Measurements from ENCODE around the gene ACTBL2.
"Not testable (repeated sequence)": the region's sequence is repeated elsewhere in the genome, so short reads cannot be mapped to it uniquely, and the experiment has no call there.

Gene ACTBL2

DNA sequence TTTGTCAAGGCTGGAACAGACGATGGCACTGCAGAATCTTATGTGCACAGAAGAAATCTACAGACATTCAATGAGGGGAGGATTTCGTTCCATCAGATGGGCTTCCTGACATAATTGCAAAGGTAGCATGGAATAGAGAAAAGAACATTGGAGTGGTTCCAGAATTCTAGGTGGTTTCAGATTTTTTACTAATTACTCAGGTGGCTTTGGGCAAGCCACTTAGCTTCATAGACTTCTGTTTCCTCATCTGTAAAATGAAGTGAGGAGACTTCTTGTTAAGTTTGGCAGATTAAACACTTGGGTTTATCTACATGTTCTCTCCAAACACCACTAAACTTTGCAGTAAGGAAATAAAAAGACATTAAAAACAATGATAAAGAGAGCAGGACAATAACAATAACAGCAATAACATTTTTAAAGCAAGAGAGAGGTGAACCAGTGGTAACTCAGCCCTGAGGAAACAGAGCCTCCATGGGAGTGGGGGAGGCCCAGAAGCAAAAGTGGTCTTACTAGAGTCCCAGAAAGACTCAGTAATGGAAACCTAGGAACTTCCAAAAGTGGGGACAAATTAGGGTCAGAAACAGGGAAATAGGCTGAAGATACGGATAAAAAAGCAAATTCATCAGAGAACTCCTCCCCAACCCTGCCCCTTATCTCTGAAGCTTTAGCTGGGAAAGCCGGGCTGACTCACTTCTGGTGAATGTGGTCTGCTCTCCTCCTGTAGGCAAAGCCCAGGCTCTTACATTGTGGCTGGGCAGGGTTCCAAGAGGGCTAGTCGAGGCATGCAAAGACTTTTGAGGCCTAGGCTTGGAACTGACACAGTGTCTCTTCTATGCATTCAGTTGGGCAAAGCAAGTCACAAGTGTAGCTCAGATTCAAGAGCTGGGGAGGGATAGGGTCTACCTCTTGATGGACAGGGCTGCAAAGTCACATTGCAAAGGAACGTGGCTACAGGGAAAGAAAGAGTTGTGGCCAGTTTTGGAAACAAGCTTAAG is 11.8 kb upstream of the ACTBL2 start:
- peak; percentile 91 for DNase-seq

- no peak for DNase-seq
Observed at GRCh38 chr5:57493034-57493433, 10.4 kb upstream of the ACTBL2 start.

DNA sequence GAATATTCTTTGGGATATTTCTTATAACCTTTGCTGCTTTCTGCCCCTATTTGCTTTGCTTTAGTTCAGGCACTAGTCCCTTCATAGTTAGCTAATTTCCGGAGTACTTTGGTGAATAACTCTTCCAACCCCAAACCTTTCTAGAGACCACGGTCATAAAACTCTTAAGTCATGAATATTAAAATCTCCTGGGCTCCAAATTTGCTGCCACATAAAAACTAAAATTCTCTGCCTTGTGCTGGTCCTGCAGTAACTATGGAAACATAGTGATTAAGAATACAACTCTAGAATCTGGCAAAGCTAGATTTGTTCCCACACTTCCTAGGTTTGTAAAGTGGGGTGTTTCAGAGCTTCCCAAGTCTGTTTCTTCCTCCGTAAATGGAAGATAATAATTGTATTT is 10.0 kb upstream of the ACTBL2 start:
- DNase-seq = no peak

- DNase-seq = no peak
Observed at GRCh38 chr5:57491369-57491965, 8.9 kb upstream of the ACTBL2 start.

DNA sequence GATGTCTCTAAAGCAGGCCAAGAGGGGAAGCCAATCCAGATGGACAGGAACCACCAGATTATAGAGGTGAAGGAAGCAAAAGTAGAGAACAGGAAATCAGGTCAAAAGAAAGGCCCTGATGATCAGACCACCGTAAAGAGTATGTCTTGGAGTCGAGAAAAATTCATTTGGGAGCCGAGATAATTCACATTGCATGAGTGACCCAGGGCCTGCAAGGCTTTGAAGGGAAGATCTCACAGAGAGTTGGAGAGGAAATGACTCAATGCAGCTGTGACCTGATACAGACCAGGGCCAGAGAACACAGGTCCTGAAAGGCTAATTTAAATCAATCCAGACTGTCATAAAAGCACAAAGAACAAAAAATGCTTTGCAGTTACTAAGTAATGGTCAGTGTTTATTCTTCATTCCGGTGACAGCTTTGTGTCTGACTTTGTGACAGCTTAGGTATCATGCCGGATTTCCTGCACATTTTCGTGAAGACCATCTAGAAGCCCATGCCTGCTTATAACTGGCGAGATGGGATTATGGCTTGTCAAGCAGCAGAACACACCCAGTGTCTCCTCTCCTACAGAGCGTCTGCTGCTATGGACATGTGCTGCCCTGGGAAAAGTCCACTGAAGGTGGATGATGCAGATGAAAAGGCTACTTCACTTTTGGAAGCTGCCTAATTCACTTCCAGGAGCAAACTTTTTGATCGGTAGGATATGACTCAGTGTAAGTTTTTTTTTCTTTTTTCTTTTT is 5.8 kb upstream of the ACTBL2 start:
- peak; percentile 37 for DNase-seq

- DNase-seq = no peak
Observed at GRCh38 chr5:57486027-57486602, 3.5 kb upstream of the ACTBL2 start.

DNA sequence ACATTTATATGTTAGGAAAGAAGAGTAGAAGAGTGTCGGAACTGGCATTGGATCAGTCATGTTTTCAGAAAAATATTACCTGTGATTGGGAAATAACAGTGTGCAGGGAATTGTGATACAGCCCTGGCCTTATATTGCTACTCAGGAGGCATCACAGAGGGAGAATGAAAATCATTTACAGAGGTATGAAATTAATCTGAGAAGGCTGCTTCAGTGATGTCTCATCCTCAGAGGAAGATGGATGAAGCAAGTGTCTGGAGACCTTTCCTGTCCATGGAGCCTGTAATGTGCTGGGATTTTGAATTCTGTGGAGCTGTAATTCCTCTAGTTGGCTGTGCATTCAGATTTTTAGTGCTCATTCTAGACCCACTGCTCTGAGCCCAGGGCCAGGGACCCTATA is 3.8 kb downstream of the ACTBL2 start:
- no peak for DNase-seq

DNA sequence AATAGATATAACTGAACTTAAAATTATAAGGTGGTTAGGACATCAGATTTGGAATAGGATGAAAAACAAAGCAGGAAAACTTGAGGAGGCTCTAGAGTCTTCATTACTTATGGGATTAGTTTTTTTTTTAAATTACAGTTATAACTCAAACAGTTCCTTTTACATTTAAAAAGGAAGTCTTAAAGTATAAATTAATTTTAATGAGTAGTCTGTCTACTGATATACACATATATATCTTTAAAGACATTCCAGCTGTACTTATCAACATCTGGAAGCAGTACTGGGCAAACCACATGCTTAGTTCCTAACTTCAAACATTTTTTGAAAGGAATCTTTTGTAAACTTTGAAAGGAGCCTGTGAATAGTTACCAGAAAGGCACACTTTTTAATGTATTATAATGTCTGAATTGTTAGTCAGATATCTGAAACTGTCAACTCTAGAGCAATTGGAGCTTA is 6.0 kb downstream of the ACTBL2 start:
- no peak for DNase-seq

DNA sequence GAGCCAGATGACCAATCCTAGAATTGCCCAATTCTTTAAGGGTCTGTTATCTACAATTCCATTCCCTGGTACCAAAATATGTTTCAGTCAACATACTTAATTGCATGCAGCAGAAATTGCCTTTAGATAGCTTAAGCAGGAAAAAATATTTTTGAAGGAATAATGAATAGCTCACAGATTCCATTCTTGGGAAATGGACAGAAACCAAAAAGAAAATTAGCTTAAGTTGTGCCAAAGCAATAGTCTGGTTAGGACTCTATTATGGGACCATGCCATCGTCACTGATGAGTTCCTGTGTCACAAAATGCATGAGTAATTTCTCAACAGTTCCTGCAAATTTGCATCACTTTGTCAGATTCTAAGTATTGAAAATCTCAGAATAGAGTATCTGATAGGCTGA is 12.3 kb downstream of the ACTBL2 start:
- no peak for DNase-seq

GRCh38 chr5:57468481-57469163 is 14.0 kb downstream of the ACTBL2 start:
- DNase-seq = peak; percentile 9

DNA sequence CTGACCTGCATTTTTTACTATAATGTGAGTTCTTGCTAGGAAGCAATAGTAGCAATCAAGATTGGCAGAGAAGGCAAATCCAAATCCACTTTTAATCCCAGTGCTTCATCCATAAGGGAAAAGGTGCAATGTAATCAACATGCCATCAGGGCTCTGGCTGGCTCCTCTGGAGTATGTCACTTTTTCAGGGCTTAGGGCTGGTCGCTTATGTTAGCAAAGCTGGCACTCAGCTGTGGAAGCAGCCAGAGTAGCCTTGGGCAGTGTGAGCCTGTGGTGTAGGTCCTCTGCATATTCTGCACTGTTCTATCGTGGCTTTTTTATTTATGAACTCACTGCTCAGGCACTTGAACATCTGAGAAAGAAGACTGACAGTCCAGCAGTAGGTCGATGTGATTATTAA is 16.1 kb downstream of the ACTBL2 start:
- no peak for DNase-seq

DNA sequence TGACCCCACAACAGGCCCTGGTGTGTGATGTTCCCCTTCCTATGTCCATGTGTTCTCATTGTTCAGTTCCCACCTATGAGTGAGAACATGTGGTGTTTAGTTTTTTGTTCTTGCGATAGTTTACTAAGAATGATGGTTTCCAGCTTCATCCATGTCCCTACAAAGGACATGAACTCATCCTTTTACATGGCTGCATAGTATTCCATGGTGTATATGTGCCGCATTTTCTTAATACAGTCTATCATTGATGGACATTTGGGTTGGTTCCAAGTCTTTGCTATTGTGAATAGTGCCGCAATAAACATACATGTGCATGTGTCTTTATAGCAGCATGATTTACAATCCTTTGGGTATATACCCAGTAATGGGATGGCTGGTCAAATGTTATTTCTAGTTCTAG is 22.6 kb downstream of the ACTBL2 start:
- DNase-seq = not testable (repeated sequence)

DNA sequence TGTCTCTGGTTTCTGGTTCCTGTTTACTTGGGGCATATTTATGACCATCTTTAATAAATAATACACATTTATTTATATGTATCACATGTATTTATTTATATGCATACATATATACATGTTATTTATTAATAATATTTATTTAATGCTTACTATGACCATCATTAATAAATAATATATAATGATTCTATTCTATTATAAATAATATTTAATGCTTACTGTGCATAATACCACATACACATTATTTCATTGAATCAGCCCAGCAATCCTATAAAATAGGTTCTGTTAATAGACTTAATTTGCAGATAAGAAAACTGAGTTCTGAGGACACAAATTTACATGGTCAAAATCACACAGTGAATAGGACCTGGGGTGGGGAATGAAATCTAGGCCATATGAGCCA is 24.2 kb downstream of the ACTBL2 start:
- no peak for DNase-seq

- DNase-seq = no peak
Observed at GRCh38 chr5:57456531-57457135, 26.0 kb downstream of the ACTBL2 start.

DNA sequence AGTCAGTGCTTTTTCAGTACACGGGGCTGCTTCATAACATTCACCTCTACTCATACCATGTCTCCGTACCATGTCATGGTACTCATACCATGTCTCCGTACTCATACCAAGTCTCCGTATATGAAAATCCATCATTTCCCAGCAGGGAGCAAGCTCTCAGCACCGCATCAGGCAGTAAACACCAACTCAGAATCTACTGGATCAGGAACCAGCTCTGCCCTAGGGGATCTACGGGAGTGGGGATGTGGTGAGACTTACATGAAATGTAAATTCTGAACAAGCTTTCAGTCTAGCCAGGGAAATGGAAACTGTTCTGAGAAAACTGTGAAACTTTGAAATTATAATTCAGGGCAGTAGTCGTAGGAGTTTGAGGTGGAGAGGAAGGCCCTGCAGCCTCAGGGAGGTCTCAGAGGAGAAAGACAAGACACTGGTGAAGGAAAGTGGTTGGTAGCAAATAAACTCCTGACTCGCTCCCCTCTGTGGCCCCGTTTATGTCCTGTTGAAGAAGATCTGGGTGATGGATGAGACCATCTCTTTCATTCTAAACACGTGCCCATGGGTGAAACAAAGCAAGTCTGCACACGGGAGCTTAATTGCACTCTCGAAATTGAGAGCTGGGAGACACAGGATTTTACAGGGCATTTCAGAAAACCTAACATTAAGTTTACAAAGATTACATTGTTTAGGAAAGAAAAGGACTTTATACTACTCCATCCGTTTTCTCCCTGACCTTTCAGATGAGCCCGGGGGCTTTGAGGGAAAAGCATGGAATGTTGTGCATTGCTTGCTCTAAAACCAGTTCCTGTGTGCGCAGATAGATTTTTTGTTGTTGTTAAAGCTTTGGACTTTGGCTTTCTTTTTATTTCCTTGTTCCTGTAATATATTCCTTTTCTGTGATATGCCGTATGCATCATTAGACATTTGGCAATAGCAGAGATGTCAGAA is 26.8 kb downstream of the ACTBL2 start:
- DNase-seq = no peak

- no peak for DNase-seq
Observed at GRCh38 chr5:57454896-57455295, 27.7 kb downstream of the ACTBL2 start.

DNA sequence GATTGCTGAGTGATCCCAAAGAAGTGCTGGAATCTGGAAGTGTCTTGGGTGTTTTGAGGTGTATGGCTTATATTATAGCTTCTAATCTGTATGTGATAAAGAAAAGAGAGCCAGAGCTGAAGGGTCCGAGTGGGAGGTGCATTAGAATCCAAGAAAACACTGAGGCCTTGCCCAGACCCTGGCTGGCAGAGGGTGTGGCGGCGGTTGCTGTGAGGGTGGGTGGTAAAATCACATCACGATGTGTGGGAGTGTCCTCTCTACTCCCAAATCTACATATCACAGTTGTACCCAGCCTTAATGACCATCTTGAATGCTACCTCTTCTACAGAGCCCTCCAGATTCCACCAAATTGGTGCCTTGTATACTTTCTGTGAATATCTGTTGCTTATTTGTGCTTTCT is 28.9 kb downstream of the ACTBL2 start:
- no peak for DNase-seq

DNA sequence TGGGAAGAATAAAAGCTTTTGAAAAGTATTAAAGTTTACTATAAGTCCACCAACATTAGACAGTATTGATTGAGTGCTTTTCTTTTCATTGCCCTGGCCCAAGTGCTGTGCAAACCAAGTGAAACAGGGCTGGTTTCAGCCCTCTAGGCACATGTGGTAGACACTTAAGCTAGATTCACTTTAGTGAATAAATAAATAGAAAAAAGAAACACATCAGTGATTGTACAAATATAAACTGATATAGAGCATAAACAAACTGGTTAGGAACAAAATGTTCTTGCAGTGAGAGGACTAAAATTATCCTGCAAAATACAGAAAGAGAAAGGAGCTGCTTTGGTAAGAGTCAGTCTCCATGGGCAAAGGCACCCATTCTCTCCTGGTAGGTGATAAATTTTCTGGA is 29.7 kb downstream of the ACTBL2 start:
- DNase-seq = no peak

DNA sequence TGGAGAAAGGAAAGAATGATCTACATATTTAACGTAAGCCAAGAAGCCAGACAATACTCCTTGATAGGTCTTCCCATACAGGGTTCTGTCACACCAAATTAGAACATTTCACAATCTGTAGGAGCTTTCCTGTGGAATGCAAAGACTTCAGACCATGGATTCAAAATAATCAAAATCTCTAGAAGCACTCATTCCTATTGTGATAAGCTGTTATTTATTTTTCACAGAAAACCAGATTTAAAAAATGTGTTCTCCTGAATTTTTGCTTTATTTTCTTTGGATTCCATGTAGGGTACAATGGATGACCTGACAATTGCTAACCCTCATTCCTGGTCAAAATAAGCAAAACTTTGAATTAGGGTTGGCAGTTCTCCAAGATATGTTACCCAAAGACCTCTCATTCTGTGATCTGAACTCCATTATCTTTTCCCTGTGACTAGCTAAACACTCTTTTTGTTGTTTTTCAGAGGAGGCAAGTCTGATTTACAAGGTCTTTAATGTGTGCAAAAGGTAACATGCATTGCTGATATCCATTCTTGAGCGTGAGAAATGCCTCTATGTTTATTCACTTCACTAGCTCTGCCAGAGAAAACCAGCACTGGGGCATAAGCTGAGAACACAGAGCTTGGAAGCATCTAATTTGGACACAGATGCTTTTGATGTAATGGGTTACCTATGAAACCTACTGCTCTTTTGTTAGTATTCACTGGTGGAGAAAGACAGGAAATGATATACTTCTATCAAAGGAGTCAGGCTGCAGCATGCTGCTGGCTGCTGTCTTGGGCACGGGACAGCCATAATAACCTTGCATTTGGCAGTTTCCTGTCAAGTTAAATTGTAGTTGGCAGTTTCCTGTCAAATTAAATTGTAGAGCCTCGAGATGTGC is 31.4 kb downstream of the ACTBL2 start:
- DNase-seq = no peak

DNA sequence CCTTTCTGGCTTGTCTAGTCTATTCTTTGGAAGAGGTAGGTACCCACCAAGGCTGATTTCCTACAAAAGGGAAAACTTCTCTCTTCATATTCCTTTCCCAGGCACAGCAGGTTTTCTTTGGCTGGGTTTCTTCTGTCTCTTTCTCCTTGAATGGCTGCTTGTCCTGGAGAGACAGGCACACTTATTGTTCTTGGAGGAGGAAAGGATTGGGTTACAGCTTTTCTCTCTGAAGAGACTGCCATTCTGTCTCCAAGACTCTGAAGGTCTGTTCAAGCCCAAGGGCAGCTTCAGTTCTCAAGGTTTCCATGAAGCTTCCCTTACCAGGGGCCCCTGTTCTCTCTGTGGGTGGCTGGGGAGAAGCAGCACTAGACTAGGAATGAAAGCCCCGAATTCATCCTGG is 33.9 kb downstream of the ACTBL2 start:
- no peak for DNase-seq
